ENCODE data around the gene ARFGEF2.
"Not testable (repeated sequence)": the region's sequence is repeated elsewhere in the genome, so short reads cannot be mapped to it uniquely, and the experiment has no call there.

ARFGEF2 gene

DNA sequence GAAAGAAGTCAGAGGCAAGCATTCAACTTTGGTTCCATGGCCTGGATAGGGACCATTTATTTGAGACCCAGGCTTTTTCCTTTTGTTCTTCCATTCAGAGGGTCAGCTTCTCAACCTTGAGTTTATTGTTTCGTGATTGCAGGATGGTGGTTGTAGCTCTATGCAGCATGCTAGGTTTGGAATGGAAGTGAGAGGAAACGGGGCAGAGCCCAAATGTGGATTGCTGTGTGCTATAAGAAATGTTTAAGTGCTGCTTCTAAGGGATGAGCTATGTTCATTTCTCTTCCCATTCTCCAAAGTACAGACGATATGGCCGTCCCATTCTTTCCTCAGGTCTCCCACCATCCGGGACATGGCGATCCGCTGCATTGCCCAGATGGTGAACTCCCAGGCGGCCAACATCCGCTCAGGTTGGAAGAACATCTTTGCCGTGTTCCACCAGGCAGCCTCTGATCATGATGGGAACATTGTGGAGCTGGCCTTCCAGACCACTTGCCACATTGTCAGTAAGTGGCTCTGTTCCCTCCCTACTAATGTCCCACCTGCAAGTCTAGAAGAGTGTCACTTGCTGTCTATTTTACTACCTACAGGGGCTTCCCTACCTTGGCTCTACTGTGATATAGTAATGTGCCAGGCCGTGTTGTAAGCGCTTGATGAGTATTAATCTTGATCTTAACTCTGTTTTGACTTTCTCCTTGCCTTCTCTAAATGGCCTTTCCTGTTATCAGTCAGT lies 88.6 kb downstream of the ARFGEF2 start:
- DNase-seq = no peak

DNA sequence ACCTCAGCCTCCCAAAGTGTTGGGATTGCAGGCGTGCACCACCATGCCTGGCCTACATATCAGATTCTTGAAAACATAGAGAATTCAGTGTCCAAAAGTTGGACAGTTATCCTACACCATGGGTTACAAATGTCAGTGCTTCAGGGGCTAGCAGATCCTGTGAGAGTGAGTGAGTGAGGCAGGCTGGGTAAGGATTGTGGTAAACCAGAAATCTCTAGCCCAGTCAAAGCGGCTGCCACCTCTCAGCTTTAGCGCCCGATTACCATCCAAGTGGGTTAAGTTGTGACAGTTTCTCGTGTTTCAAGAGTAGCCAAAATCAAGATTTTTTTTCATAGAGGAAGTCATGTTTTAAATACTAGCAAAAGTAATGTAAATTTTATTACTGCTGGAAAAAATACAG lies 102.7 kb downstream of the ARFGEF2 start:
- no peak for DNase-seq

DNA sequence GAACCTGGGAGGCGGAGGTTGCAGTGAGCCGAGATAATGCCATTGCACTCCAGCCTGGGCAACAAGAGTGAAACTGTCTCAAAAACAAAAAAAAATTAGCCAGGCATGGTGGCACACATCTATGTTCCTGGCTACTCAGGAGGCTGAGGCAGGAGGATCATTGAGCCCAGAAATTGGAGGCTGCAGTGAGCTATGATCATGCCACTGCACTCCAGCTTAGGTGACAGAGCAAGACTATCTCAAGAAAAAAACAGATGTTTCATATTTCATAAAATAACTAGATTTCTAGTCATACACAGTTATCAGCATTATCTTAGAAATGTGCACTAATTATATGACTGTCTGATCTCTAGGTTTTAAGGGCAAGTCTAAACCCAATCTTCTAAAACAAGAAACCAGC lies 106.7 kb downstream of the ARFGEF2 start:
- DNase-seq = not testable (repeated sequence)

- DNase-seq = peak; percentile 30 to 48
Measured at GRCh38 chr20:49028684-49029083, 107.2 kb downstream of the ARFGEF2 start.

DNA sequence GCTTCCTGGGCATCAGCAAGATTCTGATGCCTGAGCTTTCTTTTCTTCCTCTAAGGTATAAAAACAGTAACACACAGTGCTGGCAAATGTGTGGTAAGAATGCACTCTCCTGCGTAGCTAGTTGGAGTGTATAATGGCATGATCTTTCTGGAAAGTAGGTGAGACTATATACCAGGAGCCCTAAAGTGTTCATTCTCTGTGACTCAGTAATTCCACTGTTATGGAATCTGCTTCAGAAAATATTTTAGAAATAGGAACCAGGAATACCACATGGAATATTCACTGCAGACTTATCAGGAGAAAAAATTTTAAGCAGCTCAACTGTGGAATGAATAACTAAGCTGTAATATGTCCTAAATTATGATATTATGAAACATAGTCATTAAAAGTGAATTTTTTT lies 107.7 kb downstream of the ARFGEF2 start:
- no peak for DNase-seq

GRCh38 chr20:49030954-49031619 lies 109.6 kb downstream of the ARFGEF2 start:
- no peak for DNase-seq

GRCh38 chr20:49032455-49032854 lies 110.9 kb downstream of the ARFGEF2 start:
- no peak for DNase-seq

DNA sequence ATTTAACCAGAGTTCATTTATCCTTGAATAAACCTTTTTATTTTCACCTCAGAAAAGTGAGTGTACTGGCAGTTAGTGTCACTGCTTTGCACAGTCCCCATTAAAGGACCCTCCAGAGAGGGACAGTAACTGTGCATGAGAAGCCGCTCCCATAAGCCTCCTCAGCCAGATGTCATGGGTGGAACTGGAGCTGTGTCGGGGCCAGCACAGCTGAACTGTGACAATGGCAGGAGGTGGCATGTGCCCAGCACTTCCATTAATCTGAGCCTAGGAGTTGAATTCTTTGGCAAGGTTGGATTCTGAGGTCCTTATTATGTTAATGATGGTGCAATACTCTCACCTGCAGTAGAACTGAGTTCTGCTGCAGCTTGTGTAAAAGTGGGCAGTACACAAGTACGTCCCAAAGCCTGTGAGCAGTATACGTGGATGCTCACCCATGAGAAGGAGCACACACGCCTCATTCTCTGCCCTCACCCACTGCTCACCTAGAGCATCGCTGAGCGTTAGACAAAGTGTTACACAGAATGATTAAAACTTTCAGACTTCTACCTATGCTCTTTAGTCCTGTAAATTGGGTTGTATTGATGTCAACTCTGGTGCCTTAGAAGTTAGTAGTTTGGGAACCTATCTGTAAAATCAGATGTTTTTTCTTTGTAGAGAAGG lies 112.7 kb downstream of the ARFGEF2 start:
- DNase-seq = no peak

- peak; percentile 81 to 83 for DNase-seq
Measured at GRCh38 chr20:49037962-49038387, 116.5 kb downstream of the ARFGEF2 start.

DNA sequence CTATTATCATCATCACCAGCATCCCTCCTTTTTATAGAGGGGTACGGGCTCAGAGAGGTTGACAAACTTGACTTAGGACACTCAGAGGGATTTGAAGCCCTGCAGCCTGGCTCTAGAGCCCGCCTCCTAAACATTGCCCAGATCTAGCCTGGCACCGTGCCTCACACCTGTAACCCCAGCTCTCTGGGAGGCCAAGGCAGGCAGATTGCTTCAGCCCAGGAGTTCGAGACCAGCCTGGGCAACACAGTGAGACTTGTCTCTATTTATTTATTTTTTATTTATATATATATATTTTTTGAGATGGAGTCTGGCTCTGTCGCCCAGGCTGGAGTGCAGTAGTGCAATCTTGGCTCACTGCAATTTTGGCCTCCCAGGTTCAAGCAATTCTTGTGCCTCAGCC lies 118.3 kb downstream of the ARFGEF2 start:
- DNase-seq = no peak

GRCh38 chr20:49043000-49043399 lies 121.5 kb downstream of the ARFGEF2 start:
- DNase-seq = no peak

DNA sequence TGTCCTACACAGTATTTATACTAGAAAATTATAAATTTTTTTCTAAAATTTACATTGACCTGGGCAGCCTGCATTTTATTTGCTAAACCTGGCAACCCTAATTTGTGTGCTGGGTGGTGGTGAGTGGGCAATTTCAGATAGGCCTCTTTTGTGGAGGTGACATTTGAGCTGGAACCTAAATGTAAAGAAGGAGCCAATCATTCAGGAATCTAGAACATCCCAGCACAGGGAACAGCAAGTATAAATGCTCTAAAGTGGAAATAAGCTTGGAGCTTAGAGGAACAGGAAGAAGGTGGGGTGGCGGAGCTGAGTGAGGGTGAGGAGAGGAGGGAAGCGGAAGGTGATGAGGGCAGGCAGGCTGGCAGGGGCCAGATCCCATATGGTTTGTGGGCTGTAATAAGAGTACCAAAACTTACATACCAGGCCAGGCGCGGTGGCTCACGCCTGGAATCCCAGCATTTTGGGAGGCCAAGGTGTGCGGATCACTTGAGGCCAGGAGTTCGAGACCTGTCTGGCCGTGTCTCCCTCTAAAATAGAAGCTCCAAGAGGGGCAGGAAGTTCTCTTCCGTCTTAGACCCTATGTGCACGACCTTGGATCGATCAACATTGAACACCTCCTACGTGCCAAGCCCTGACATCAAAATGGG lies 124.1 kb downstream of the ARFGEF2 start:
- DNase-seq = peak; percentile 30 to 42

- peak; percentile 92 to 93 for DNase-seq
Measured at GRCh38 chr20:49046087-49046900, 124.8 kb downstream of the ARFGEF2 start, which contains the start of gene CSE1L. Gene CSE1L, plus strand, starts transcription at chr20:49046312. Its CDS starts 12,152 bp downstream, at chr20:49058464.

- peak in 1 of 2 experiments; percentile 10 for DNase-seq
Measured at GRCh38 chr20:49052334-49052733, 130.8 kb downstream of the ARFGEF2 start.

- no peak for DNase-seq
Measured at GRCh38 chr20:49054056-49054643, 132.6 kb downstream of the ARFGEF2 start.

- no peak for DNase-seq
Measured at GRCh38 chr20:49063279-49063678, 141.8 kb downstream of the ARFGEF2 start.

GRCh38 chr20:49074521-49074920 lies 153.0 kb downstream of the ARFGEF2 start:
- DNase-seq = no peak

DNA sequence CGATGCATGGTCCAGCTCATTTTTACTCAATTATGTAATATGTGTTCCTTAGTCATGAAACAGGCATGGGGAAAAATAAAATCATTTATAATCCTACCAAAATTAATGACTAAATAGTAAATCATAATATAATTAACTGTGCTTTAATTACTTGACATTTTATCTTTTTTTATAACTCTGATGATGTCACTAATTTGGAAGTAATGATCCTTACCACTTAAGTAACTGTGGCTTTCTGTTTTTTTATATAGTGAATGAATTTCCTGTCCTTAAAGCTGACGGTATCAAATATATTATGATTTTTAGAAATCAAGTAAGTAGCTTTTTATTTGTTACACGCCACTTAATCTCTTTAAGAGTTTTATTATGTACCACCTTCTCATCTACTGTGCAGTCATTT lies 156.8 kb downstream of the ARFGEF2 start:
- no peak for DNase-seq

DNA sequence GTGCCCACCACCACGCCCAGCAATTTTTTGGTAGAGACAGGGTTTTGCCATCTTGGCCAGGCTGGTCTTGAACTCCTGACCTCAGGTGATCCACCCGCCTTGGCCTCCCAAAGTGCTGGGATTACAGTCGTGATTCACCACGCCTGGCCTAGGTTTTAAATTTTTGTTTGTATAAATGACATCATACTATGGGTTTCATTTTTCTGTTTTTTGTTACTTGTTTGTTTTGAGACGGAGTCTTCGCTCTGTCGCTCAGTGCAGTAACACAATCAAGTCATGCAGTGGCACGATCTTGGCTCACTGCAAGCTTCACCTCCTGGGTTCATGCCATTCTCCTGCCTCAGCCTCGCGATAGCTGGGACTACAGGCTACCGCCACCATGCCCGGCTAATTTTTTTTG lies 160.8 kb downstream of the ARFGEF2 start:
- DNase-seq = not testable (repeated sequence)
